ENCODE results near the gene FBH1. TPM values are rescaled to one million over a fixed set of nuclear protein-coding genes. Genes with fewer than 3 reads are reported as not detected.
A peak's percentile ranks its signal among the peaks of the same experiment; 100 is the strongest.

The FBH1 gene
- total and polyA plus RNA-seq, 7 donors = 32.4 to 59.3 (median 43.2) TPM

DNA sequence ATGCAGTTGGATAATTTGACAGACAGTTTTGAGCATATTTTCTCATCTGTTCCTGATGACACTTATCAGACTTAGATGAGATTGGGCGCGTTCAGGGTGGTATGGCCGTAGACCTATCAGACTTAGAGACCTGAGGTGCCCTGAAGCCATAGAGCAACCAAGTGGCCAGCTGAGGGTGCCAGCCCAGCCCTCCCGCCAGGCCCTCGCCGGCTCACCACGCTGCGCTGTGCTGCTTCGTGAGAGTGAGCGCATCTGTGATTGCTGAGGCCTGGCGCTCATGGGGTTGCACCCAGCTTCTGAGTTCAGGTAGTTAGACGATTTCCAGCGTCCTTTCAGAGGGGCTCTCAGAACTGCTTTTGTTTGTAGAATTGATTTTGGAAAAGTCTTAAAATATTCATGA, 10.2 kb downstream of the FBH1 start:
- peaks cover 2 to 29% of the 10 kb centered on the region in 2 donors for H3K36me3 ChIP-seq (ENCODE audit: insufficient read depth in 1 of 2, low read depth in 1 of 2)
- ATAC-seq (no peak), DNase-seq (no peak)
- TF ChIP-seq, protein P1, sequence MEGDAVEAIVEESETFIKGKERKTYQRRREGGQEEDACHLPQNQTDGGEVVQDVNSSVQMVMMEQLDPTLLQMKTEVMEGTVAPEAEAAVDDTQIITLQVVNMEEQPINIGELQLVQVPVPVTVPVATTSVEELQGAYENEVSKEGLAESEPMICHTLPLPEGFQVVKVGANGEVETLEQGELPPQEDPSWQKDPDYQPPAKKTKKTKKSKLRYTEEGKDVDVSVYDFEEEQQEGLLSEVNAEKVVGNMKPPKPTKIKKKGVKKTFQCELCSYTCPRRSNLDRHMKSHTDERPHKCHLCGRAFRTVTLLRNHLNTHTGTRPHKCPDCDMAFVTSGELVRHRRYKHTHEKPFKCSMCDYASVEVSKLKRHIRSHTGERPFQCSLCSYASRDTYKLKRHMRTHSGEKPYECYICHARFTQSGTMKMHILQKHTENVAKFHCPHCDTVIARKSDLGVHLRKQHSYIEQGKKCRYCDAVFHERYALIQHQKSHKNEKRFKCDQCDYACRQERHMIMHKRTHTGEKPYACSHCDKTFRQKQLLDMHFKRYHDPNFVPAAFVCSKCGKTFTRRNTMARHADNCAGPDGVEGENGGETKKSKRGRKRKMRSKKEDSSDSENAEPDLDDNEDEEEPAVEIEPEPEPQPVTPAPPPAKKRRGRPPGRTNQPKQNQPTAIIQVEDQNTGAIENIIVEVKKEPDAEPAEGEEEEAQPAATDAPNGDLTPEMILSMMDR (IDR thresholded peaks at IDR 0.05) = no peak
- H3K27me3 ChIP-seq (ENCODE audit: insufficient read depth in 3 of 3, low read length in 2 of 3) = no peaks in the 10 kb centered on the region
- peaks cover 5% of the 10 kb centered on the region for H3K9me3 ChIP-seq
- H3K27ac ChIP-seq = no peak overlapping the region
- WGBS, 3 donors = 96 to 98% (median 97%) methylated on average over 13 of the region's 13 CpGs
- intact Hi-C loops (cut with DNase I) = no loop called here
- H3K4me3 ChIP-seq = no peak overlapping the region
- H3K4me1 ChIP-seq = peaks cover 1% of the 10 kb centered on the region

DNA sequence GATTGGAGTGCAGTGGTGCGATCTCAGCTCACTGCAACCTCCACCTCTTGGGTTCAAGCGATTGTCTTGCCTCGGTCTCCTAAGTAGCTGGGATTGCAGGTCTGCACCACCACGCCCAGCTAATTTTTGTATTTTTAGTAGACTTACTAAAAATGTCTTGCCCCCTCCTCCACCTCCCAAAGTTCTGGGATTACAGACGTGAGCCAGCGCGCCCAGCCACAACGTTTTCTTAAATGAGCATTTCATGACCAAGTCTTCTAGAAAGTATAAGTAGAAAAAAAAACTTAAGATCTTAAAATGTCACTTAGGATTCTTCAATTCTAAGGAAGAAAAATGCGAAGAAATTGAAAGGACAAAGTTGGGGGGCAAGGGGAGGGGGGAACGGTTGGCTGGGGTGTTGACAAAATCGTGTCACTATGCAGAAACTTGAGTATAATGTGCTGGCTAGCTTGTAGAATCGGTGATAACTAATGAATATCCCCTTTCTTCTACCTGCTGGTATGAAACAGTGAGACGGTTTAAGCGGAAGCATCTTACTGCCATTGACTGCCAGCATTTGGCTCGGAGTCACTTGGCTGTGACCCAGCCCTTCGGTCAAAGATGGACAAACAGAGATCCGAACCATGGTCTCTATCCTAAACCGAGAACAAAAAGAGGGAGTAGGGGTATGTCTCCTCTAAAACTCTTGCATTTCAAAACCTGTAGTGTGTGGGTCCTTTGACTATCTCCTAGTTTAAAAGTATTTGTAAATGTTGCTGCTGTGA, 12.7 kb downstream of the FBH1 start:
- H3K36me3 ChIP-seq (ENCODE audit: insufficient read depth in 1 of 2, low read depth in 1 of 2) = peaks cover 0 to 16% of the 10 kb centered on the region in 2 donors
- ATAC-seq = peak in 1 of 4 donors; percentile 48

DNA sequence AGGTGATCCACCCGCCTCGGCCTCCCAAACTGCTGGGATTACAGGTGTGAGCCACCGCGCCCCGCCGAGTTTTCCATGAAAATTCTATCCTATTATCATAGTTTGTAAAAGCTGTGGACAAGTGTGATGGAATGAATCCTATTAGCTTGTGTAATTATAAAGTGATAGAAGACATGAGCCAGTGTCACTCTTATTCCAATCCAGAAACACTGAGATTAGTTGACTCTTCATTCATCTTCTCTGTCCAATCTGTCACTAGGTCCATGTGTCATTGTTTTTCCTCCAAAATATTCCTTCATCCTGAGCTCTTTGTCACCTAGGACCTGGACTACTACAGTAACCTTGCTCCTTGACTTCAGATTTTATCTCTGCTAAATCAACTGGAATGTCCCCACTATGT, 13.5 kb downstream of the FBH1 start:
- intact Hi-C loops (cut with DNase I) = no loop called here
- WGBS, 3 donors = 97 to 100% (median 98%) methylated on average over 6 of the region's 6 CpGs
- H3K36me3 ChIP-seq (ENCODE audit: insufficient read depth in 1 of 2, low read depth in 1 of 2) = peaks cover 0 to 20% of the 10 kb centered on the region in 2 donors
- peaks cover 7% of the 10 kb centered on the region for H3K4me1 ChIP-seq
- H3K27me3 ChIP-seq (ENCODE audit: insufficient read depth in 3 of 3, low read length in 2 of 3) = no peaks in the 10 kb centered on the region
- no peak overlapping the region for H3K27ac ChIP-seq
- H3K9me3 ChIP-seq = no peaks in the 10 kb centered on the region
- no peak overlapping the region for H3K4me3 ChIP-seq
- no peak for ATAC-seq
- TF ChIP-seq, protein P1 (IDR thresholded peaks at IDR 0.05) = no peak
- DNase-seq = no peak

More for the DNA sequence above, 12.7 kb downstream of the FBH1 start:
- Histone ChIP-seq H3K4me1 (peaks cover 7% of the 10 kb centered on the region), H3K9me3 (peaks cover 5% of the 10 kb centered on the region), H3K27me3 (ENCODE audit: insufficient read depth in 3 of 3, low read length in 2 of 3) (no peaks in the 10 kb centered on the region), H3K27ac (no peak overlapping the region), H3K4me3 (no peak overlapping the region)
- 63 to 78% (median 65%) methylated on average over 18 of the region's 18 CpGs for WGBS, 3 donors
- no peak for DNase-seq
- TF ChIP-seq, protein P1 (IDR thresholded peaks at IDR 0.05) = no peak
- intact Hi-C loops (cut with DNase I) = no loop called here

DNA sequence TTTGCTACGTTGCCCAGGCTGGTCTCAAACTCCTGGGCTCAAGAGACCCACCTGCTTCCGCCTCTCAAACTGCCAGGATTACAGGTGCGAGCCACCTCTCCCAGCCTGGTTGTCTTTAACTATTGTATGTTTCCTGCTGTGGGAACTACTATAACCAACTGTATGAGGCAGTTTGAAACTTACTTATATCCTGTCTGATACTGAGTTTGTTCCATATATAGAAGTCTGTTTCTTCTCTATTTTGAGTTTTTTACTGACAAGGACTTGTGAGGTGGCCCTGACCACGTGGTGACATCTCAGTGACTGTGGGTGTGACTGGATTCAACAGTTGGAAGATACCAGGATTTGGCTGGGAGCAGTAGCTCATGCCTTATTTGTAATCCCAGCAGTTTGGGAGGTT, 14.2 kb downstream of the FBH1 start:
- TF ChIP-seq, protein P1 (IDR thresholded peaks at IDR 0.05) = no peak
- DNase-seq = no peak
- Histone ChIP-seq H3K27ac (no peak overlapping the region), H3K9me3 (no peaks in the 10 kb centered on the region), H3K36me3 (ENCODE audit: insufficient read depth in 1 of 2, low read depth in 1 of 2) (peaks cover 4 to 24% of the 10 kb centered on the region in 2 donors), H3K27me3 (ENCODE audit: insufficient read depth in 3 of 3, low read length in 2 of 3) (no peaks in the 10 kb centered on the region), H3K4me3 (no peak overlapping the region), H3K4me1 (peaks cover 7% of the 10 kb centered on the region)
- 71 to 78% (median 72%) methylated on average over 4 of the region's 4 CpGs for WGBS, 3 donors
- ATAC-seq = no peak
- intact Hi-C loops (cut with DNase I) = no loop called here
